Measurements from ENCODE around the gene AHRR.

AHRR gene

DNA sequence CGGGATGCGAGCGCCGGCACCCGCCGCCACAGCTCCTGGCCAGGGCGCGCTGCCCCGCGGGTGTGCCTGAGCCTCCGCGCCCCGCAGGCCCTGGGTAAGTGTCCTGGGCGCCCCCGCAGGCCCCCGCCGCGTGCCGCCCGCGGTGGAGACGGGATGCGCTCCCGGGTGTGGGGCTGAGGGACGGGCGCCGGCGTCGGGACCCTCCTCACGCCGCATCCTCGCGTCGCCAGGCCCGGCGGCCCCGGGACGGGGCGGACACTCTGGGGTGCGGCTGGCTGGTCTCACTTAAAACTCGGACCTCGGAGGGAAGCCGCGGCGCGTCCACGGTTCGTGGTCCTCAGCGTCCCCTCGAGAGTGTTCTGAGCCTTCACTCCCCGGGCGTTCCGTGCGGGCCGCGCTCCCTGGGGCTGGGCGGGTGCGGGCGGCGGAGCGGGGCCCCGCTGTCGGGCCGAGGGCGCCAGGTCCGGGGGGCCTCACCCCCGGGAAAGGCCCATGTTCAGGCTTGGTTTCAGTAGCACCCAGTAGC is 275 bp downstream of the AHRR start:
- DNase-seq = no peak

DNA sequence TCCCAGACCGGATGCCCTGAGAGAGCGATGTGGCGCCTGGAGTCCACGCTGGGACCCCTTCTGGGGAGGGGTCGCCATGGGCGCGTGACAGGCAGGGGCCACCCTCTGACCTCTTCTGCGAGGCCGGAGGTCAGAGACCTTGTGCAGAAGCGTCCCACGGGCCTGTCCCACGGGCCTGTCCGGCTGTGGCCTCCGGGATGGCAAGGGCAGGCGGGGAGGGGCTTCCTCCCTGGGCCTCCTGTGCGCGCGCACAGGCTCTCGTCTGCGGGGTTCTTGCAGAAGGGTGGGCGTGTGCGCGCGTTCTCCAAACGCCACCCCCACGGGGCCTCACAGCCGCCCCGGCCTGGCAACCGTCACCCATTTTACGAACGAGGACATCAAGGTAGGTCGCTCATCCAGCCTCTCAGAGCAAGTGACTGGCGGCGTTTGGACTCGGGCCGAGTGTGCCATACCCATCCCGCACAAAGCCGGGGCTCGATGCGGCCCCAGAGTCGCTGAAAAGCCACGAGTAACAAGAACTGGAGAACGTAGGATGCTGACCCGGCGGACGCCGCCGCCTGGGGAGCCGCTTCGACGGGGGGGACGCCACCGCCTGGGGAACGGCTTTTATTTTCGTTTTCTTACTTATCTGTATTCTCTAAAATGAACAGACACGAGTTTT is 897 bp downstream of the AHRR start:
- no peak for DNase-seq

GRCh38 chr5:322942-323879 is 1.7 kb downstream of the AHRR start:
- no peak for DNase-seq

DNA sequence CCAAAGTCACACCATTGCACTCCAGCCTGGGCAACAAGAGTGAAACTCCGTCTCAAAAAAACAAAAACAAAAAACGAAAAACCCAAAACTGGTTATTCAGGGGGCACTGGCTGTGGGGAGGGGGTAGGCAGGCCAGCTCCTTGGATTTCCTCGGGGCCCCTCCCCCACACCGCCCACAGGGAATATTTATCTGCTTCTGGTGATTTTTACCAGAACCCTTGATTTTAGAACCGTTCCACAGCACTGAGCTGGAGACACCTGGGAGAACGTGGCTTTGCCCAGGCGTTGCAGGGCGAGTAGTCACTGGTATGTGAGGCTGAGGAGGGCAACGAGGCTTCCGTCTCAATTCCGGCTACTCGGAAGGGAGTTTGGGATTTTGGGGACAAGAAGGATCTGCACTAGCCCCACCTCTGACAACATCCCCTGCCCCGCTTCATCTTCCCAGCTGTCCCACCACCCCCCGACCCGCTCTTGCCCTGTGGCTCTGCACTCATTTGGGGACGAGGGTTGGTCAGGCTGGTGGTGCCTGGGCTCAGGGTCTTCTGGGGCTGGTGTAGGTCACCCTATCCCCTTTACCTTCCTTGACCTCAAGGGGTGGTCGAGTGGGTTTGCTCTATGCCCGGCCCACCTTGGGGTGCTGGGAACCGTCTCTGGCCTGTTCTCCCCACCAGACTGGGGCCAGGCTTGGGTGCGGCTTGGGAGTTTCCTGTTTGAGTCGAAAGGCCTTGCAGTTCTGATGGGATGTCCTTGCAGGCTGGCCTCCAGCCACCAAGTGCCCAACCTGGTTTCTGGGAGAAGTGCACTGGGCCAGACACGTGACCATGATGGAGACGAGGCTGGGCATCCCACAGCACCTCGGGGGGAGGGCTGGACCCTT is 3.5 kb downstream of the AHRR start:
- DNase-seq = no peak

DNA sequence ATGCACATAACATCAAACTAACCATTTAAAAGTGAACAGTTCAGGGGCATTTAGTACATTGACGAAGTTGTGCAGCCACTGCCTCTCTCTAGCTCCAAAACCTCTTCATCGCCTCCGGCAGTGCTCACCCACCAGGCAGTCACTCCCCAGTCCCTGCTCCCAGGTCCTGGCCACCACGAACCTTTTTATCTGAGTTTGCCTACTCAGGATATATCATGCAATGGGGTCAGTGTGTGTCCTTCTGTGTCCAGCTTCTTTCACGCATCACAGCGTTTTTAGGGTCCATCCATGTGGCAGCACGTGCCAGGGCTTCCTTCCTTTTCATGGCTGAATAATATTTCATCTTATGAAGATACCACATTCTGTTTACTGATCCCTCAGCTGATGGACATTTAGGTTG is 4.6 kb downstream of the AHRR start:
- DNase-seq = no peak

DNA sequence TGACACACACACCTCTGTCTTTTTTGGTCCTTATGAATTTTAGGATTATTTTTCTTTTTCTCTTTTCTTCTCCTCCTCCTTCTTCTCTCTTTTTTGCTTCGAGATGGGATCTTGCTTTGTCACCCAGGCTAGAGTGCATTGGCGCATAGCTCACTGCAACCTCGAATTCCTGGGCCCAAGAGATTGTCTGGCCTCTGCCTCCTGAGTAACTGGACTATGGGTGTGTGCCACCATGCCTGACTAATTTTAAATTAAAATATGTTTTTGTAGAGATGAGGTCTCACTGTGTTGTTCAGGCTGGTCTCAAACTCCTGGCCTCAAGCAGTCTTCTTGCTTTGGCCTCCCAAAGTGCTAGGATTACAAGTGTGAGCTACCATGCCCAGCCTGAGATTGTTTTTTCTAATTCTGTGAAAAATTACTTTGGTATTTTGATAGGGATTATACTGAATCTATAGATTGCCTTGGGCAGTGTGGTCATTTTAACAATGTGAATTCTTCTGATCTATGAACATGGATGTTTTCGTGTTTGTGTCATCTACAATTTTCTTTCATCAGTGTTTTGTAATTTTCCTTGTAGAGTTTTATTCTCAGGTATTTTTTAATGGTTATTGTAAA is 7.7 kb downstream of the AHRR start:
- DNase-seq = no peak

DNA sequence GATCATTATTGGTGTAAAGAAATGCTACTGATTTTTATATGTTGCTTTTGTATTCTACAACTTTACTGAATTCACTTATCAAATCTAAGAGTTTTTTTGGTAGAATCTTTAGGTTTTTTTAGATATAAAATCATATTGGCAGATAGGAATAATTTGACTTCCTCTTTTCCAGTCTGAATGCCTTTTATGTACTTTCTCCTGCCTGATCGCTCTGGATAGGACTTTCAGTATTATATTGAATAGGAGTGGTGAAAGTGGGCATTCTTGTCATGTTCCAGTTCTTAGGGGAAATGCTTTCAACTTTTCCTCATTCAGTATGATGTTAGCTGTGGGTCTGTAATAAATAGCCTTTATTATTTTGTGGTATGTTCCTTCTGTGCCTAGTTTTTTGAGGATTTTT is 8.3 kb downstream of the AHRR start:
- DNase-seq = no peak

DNA sequence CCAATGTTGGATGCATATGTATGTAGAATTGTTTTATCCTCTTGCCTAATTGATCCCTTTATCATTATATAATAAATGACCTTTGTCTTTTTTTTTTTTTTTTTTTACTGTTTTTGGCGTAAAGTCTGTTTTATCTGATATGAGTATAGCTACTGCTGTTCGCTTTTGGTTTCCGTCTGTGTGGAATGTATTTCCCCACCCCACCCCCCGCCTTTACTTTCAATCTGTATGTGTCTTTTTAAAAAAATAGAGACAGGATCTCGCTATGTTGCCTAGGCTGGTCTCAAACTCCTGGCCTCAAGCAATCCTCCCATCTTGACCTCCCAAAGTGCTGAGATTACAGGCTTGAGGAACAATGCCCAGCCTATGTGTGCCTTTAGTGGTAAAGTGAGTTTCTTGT is 11.3 kb downstream of the AHRR start:
- DNase-seq = no peak

DNA sequence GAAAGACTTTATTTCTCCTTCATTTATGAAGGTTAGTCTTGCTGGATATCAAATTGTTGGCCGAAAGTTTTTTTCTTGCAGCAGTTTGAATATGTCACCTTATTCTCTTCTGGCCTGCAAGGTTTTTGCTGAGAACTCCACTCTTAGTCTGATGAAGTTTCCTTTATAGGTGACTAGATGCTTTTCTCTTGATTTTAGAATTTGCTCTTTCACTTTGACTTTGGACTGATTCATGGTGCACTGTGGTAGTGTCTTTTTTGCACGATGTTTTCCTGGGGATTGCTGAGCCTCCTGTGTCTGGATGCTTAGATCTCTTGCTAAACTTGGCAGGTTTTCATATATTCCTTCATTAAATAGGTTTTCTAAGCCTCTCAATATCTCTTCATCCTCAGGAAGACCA is 12.4 kb downstream of the AHRR start:
- no peak for DNase-seq

GRCh38 chr5:334903-335739 is 13.6 kb downstream of the AHRR start:
- peak; percentile 28 for DNase-seq

DNA sequence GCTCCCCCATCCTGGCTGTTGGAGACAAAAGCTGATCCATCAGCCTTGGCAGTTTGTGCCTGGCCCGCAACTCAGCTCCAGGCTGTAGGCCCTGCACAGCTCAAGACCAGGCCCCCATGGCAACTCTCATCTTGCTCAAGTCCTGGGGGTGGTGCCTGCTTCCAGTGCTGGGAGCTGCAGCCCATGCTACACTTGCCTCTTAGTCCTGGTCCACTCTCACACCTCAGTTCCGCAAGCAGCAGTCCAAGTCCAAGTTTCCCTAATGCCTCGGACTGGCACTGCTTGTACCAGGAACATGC is 14.2 kb downstream of the AHRR start:
- no peak for DNase-seq

DNA sequence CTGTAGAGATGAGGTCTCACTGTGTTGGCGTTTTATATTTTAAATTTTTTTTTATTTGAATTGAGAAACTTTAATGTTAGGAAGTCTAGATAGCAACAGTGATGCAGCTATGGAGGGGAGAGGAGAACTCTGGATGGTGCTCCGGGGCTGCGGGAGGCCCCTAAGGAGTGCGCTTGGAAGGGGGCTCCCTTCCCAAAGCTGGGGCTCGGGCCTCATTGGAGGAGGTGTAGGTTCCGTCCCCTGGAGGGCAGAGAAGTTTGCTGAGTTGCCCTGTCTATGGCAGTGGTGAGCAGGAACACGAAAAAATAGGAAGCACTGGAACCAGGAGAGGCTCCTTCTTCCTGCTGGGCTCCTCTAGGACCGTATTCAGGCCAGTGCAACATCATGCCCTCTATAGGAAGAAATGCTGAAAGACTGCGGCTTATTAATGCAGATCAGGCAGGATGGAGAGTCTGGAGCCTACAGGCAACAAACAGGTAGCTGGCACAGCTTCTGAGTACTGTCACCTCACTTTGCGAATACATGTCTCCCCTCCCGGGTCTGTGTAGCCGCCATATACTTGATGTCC is 16.1 kb downstream of the AHRR start:
- no peak for DNase-seq

DNA sequence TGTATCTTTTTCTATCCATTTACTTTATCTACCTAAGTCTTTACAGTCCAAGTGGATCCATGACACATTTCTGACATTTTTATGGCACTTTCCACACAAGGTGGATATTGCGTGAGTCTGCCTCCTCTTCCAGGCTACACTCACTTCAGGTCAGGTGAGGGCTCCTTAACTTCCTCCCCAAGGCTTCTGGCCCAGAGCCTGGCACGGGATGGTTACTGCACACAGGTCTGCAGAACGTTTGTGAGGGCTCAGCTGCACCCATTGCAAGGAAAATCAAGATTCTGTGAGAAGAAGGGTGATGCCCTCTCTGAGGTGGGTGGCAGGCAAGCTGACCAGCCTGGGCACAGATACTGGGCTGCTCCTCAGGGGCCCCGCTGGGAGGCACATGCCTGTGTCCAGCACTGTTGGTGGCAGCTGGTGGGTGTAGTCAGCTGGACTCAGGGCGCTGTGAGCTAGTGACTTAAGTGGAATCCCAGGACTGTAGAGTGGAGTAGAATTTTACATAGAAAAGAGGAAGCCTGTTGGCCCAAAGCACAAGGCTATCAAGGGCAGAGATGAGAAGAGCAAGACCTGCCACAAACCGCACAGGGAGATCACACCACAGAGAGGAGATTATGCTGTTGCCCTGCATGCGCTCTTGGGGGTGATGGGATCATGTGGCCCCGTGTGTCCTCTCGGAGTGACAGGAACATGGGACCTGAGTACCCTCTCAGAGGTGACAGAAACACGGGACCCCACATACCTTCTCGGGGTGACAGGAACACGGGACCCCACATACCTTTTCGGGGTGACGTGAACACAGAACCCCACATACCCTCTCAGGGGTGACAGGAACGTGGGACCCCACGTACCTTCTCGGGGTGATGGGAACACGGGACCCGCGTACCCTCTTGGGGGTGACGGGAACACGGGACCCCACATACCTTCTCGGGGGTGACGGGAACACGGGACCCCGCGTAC is 21.3 kb downstream of the AHRR start:
- no peak for DNase-seq

DNA sequence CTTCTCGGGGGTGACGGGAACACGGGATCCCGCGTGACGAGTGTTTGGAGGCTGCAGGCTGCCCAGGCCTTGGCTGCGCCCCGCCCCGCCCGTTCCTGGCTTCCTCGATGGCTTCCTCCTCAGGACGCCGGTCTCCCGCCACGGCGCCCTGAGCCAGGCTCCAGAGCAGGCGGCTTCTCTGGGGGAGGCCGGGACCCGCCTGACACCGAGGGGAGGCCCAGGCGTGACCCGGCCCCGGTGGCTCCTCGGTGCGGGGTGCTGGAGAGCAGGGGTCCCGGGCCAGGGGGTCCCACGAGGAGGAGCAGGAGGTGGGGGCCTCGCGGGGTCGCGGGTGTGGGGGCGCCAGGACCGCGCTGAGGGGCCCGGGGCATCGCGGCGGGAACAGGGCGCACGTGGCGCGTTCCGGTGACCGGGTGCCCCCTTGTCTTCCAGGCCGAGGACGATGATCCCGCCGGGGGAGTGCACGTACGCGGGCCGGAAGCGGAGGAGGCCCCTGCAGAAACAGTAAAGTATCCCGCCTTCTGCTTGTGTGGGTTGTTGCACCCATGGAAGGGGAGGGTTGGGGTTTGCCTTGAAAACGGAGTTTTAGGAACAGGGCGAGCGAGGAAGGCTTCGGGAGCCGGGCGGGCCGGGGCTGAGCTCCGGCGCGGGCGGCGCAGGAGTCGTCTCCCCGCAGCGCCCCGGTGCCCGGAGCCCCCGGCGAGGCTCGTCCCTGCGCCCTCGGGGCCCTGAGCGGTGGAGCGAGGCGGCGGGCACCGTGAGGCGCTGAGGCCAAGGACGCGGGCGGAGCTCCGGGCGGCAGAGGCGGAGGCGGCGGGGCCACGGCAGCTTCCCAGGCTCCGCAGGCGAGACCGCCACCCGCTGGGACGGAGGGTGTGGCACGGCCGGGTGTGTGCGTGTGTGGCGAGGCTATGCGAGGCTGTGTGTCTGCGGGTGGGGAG is 22.2 kb downstream of the AHRR start:
- peak; percentile 54 for DNase-seq

DNA sequence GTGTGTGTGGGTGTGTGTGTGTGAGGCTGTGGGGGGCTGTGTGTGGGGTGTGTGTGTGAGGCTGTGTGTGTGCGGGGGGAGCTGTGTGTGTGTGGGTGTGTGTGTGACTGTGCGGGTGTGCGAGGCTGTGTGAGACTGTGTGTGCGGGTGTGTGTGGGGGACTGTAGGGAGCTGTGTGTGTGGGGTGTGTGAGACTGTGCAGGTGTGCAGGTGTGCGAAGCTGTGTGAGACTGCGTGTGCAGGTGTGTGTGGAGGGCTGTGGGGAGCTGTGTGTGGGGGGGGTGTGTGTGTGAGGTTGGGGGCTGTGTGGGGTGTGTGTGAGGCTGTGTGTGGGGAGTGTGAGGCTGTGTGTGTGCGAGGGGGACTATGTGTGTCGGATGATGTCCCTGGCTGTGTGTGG is 23.2 kb downstream of the AHRR start:
- DNase-seq = no peak

DNA sequence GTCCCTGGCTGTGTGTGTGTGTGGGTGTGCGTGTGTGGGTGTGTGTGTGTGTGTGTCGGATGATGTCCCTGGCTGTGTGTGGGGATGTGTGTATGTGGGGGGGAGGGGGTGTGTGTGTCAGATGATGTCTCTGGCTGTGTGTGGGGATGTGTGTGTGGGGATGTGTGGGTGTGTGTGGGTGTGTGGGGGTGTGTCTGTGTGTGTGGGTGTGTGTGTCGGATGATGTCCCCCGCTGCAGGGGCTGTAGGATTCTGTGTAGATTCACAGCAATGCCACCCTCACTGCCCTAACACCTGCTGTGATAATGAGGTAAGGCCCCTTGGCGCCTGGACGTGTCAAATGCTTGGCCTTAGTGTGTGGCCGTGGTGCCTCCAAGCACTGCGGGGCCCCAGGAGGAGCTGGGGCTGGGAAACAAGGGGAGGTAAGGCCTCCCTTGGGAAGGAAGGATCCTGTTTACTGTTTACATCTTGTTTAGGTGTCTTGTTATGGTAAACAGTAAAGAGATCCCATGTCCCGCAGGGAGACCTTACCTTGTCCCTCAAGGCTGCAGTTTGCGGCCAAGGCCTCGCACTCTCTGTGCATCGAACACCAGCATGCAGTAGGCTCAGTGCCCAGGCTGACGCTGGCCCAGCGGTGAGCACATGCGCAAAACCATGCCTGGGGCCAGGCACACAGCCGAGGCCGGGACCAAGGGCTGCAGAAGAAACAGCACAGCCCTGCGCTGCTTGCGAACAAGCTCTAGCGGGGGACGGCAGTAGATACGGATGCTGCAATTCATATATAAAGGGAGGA is 24.1 kb downstream of the AHRR start:
- DNase-seq = no peak

DNA sequence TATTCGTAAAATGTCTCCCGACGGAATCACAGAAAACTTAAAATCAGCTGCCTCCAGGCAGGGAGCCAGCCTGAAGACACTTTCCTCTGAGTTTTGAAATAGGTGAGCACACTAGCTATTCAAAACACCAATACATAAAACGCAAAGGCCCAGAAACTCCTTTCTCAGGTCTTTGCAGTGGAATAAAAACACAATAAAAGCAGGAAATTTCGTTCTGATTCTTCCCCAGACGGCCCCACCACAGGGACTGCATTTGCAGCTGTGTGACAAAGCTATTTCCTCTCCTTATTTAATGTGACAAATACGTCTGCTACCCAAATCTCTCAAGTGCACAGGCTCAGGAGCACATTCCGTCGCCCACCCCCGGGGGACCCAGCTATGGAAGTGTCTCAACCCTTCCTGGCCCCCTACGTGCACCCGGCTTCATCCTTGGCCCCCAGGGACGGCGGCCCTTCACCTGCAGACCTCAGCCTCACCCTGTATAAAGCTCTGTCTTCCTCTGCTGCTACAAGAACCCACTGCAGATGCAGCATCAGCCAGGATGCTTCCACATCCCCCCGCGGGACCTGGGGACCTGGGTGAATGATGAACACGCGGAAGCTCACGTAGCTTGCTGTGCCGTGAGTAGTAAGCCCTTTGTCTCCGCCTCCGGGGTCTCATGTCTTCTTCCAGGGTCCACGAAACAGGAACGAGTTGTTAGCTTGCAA is 24.9 kb downstream of the AHRR start:
- no peak for DNase-seq
